SHP77 (cell line): ENCODE measurements around the gene TREML2.
"Not testable (repeated sequence)": the region's sequence is repeated elsewhere in the genome, so short reads cannot be mapped to it uniquely, and the experiment has no call there.

Experiments
- DNase-seq, 2 experiments: peaks; one replicate each; lab custom pipeline; 2025; lab: John Stamatoyannopoulos, UW

Gene TREML2

GRCh38 chr6:41200901-41201763 is at the start of gene TREML2:
TSS of gene TREML2 (minus strand) at chr6:41201149. CDS start at chr6:41201008, 141 bp downstream.
- no peak for DNase-seq

GRCh38 chr6:41247882-41248705 is 47.1 kb upstream of the TREML2 start:
- DNase-seq, result no peak

GRCh38 chr6:41247288-41247865 is 46.4 kb upstream of the TREML2 start:
- DNase-seq, result no peak

GRCh38 chr6:41246529-41246928 is 45.6 kb upstream of the TREML2 start:
- not testable (repeated sequence) for DNase-seq

- no peak for DNase-seq
Observed at GRCh38 chr6:41239467-41240159, 38.7 kb upstream of the TREML2 start.

GRCh38 chr6:41237128-41237527 is 36.2 kb upstream of the TREML2 start:
- no peak for DNase-seq

GRCh38 chr6:41236276-41236675 is 35.3 kb upstream of the TREML2 start:
- DNase-seq, result no peak

- DNase-seq, result no peak
Observed at GRCh38 chr6:41232667-41233066, 31.7 kb upstream of the TREML2 start.

- DNase-seq, result no peak
Observed at GRCh38 chr6:41231246-41231645, 30.3 kb upstream of the TREML2 start.

GRCh38 chr6:41229721-41230120 is 28.8 kb upstream of the TREML2 start:
- DNase-seq, result no peak

GRCh38 chr6:41228616-41229015 is 27.7 kb upstream of the TREML2 start:
- DNase-seq, result no peak

- DNase-seq, result no peak
Observed at GRCh38 chr6:41228096-41228495, 27.1 kb upstream of the TREML2 start, which contains the start of gene TREML4. TSS of gene TREML4 (plus strand) at chr6:41228349. CDS start at chr6:41228428, 79 bp downstream.

- no peak for DNase-seq
Observed at GRCh38 chr6:41226752-41227151, 25.8 kb upstream of the TREML2 start.

- no peak for DNase-seq
Observed at GRCh38 chr6:41224800-41225199, 23.9 kb upstream of the TREML2 start.

- DNase-seq, result no peak
Observed at GRCh38 chr6:41222513-41222912, 21.6 kb upstream of the TREML2 start.

- DNase-seq, result no peak
Observed at GRCh38 chr6:41222045-41222444, 21.1 kb upstream of the TREML2 start.

- no peak for DNase-seq
Observed at GRCh38 chr6:41216616-41217015, 15.7 kb upstream of the TREML2 start.

GRCh38 chr6:41215777-41216176 is 14.8 kb upstream of the TREML2 start:
- no peak for DNase-seq

- no peak for DNase-seq
Observed at GRCh38 chr6:41214559-41215238, 13.8 kb upstream of the TREML2 start.

- DNase-seq, result no peak
Observed at GRCh38 chr6:41209547-41210320, 8.8 kb upstream of the TREML2 start.
